MV-4-11 (cell line): ENCODE measurements around the gene RIPPLY3.

Experiments used
- DNase-seq: peaks from one replicate; lab custom pipeline; 2025; lab: John Stamatoyannopoulos, UW

RIPPLY3 gene

DNA sequence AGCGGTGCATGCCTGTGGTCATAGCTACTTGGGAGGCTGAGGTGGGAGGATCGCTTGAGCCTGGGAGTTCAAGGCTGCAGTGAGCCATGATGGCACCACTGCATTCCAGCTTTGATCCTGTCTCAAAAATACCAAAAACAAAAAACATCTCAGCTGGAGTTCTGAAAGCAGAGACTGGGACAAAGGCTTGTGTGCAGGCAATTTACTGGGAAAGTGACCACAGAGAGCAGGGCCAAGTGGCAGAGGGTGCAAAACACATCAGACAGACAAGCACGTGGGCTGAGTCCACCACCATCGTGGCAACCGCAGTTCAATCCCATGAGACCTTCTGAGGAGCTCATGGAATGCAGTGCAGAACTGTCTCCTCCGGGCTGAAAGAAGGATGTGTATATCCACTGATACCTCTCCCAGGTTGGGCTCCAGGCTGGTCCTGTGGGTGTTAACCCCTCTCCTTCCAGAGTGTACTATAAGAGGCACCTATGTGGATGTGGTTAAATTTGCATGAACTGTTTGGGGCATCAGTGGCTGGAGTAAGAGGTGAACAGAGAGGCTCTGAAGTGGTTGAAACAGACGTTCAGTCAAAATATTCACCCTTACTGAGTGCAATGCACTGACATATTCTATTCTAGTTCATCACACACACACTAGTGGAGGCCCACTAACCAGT, 55.6 kb downstream of the RIPPLY3 start:
- DNase-seq = no peak

DNA sequence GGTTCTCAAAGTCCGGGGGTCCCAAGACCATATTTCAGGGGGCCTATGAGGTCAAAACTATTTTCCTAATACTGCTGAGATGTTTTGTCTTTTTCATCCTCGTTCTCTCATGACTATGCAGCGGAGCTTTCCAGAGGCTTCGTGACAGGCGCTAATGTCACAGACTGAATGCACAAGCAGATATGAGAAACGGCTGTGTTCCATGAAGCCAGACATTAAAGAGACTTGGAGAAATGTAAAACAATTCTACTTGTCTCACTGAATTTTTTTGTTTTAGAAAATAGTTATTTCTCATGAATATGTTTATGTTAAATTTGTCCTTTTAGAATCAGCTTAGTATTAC, 56.1 kb downstream of the RIPPLY3 start:
- DNase-seq = no peak

DNA sequence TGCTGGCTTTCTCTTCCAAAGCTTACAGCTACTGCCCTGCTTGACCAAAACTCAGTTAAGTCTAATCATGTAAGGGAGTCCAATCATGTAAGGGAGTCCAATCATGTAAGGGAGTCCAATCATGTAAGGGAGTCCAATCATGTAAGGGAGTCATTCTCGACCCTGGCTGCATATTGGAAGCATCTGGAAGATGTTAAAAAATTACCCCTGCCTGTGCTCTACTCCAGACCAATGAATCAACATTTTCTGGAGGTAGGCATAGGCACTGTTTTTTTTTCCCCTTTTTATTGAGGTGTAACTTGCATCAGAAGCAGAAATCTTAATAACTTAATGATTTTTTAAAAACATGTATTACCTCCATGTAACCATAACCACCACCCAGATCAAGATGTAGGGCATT, 56.9 kb downstream of the RIPPLY3 start:
- no peak for DNase-seq

- no peak for DNase-seq
Observed at GRCh38 chr21:37064841-37065240, 58.3 kb downstream of the RIPPLY3 start.

- DNase-seq = no peak
Observed at GRCh38 chr21:37065561-37066177, 59.2 kb downstream of the RIPPLY3 start.
